Breast epithelium (tissue), 4 donors: Measurements from ENCODE around the gene CCDC47. TPM values are rescaled to one million over a fixed set of nuclear protein-coding genes. Genes with fewer than 3 reads are reported as not detected.
A peak's percentile ranks its signal among the peaks of the same experiment; 100 is the strongest.

Experiments
- DNase-seq, 2 donors: peaks; one replicate each; pipeline ENCODE4 v3.0.0-alpha.2; 2019; ENCODE audit warnings: low spot score in 2 of 2
- H3K27ac ChIP-seq, 2 donors: fragments of 200-600 bp; sonication (generic) in 1 of 2; one replicate each; pipeline ENCODE4 v1.5.1; 2016 to 2019; ENCODE audit warnings: mild to moderate bottlenecking in 1 of 2
- H3K27me3 ChIP-seq, 2 donors: fragments of 200-600 bp; sonication (generic) in 1 of 2; one replicate each; pipeline versions ENCODE4 v1.5.1 to v1.6.0; 2017 to 2019; ENCODE audit warnings: control low read depth in 1 of 2, mild to moderate bottlenecking in 1 of 2
- H3K36me3 ChIP-seq: fragments of 200-600 bp; one replicate; pipeline ENCODE4 v1.5.1; 2019
- H3K4me1 ChIP-seq, 2 donors: fragments of 200-600 bp; sonication (generic); one replicate each; pipeline ENCODE4 v1.5.1; 2016 to 2019; ENCODE audit warnings: control low read depth in 1 of 2
- H3K4me3 ChIP-seq, 3 donors: fragments of 200-600 bp; sonication (generic); 1 replicate in 2 of 3; 2 replicates in 1 of 3; pipeline ENCODE4 v1.5.1; 2016 to 2019; ENCODE audit warnings: mild to moderate bottlenecking in 3 of 3, moderate library complexity in 2 of 3
- H3K9me3 ChIP-seq, 2 donors: fragments of 200-600 bp; sonication (generic) in 1 of 2; one replicate each; pipeline ENCODE4 v1.5.1; 2016 to 2019; ENCODE audit warnings: control low read depth in 1 of 2
- CTCF ChIP-seq, 3 donors: fragments of 450-650 bp; IDR thresholded peaks; one replicate each; pipeline ENCODE4 v1.5.1; 2016 to 2017; ENCODE audit warnings: antibody characterized with exemption in 3 of 3, mild to moderate bottlenecking in 3 of 3, moderate library complexity in 3 of 3
- POLR2A ChIP-seq: fragments of 450-650 bp; IDR thresholded peaks from one replicate; pipeline ENCODE4 v1.6.1; 2016; ENCODE audit warnings: antibody characterized with exemption, mild to moderate bottlenecking, moderate library complexity
- POLR2AphosphoS5 ChIP-seq, 3 donors: sonication (generic); formaldehyde crosslinking; IDR thresholded peaks; one replicate each; pipeline ENCODE4 v1.6.1; 2017; ENCODE audit warnings: antibody characterized with exemption in 3 of 3
- intact Hi-C: fragments of 100-400 bp; cut with DNase I; formaldehyde crosslinking; loops from one replicate; pipeline ENCODE4 v1.15.1; 2023; ENCODE audit warnings: low total_unique reads
- total RNA-seq, 3 donors: library from RNA; depleted of rRNA; stranded (reverse); fragments of >200 nt; gene quantifications; one replicate each; pipeline ENCODE4 v1.1.0, GENCODE V29; 2016

CCDC47 gene
- total RNA-seq, 3 donors from 2014 or later = 54.1 to 89.5 (median 81.7) TPM

- Histone ChIP-seq H3K36me3 (peaks cover 14% of the 10 kb centered on the region), H3K27ac (peak overlapping the region in 1 of 2 donors; percentile 7), H3K4me3 (no peak overlapping the region), H3K9me3 (no peaks in the 10 kb centered on the region), H3K4me1 (peaks cover 0 to 8% of the 10 kb centered on the region in 2 donors), H3K27me3 (no peaks in the 10 kb centered on the region)
- no peak for DNase-seq
- no peak for TF ChIP-seq POLR2A
- TF ChIP-seq CTCF (IDR thresholded peaks at IDR 0.05) = no peak
- TF ChIP-seq POLR2AphosphoS5 (IDR thresholded peaks at IDR 0.05) = no peak
- intact Hi-C loops = loop anchor here (5.0 kb wide), 1 partner anchor 141 kb away; no protein-coding TSS in a partner anchor
Measured at GRCh38 chr17:63695889-63696288, 77.5 kb downstream of the CCDC47 start.

Other genes with a start within 250 kb of the CCDC47 start
- 10 to 100 TPM; 23.0 to 29.6 (median 27.2) TPM for gene DCAF7, start 223.1 kb downstream of the CCDC47 start, total RNA-seq
- 10 to 100 TPM; 11.0 to 12.4 (median 11.1) TPM for gene TACO1, start 172.7 kb downstream of the CCDC47 start, total RNA-seq
- gene MAP3K3, start 151.2 kb downstream of the CCDC47 start, total RNA-seq = 10 to 100 TPM; 44.9 to 60.0 (median 47.9) TPM
- 10 to 100 TPM in 1 of 3 donors, 1 to 10 TPM in 2; 6.1 to 10.5 (median 7.2) TPM for gene LIMD2, start 73.5 kb downstream of the CCDC47 start, total RNA-seq
- gene STRADA, start 31.8 kb downstream of the CCDC47 start, total RNA-seq = 10 to 100 TPM; 25.9 to 33.8 (median 26.2) TPM
- 100 to 1,000 TPM; 131 to 139 (median 139) TPM for gene DDX42, start 573 bp upstream of the CCDC47 start, total RNA-seq
- gene PSMC5, start 53.8 kb upstream of the CCDC47 start, total RNA-seq = 100 to 1,000 TPM in 2 of 3 donors, 10 to 100 TPM in 1; 98.3 to 110 (median 104) TPM
- gene FTSJ3, start 54.1 kb upstream of the CCDC47 start, total RNA-seq = 10 to 100 TPM; 55.4 to 78.7 (median 59.1) TPM
- 100 to 1,000 TPM; 142 to 210 (median 192) TPM for gene SMARCD2, start 69.1 kb upstream of the CCDC47 start, total RNA-seq
- gene CSH2, start 100.1 kb upstream of the CCDC47 start, total RNA-seq = not detected
- not detected for gene GH2, start 108.3 kb upstream of the CCDC47 start, total RNA-seq
- not detected for gene CSH1, start 123.0 kb upstream of the CCDC47 start, total RNA-seq
- gene CSHL1, start 137.7 kb upstream of the CCDC47 start, total RNA-seq = not detected
- not detected for gene GH1, start 145.2 kb upstream of the CCDC47 start, total RNA-seq
- gene CD79B, start 158.7 kb upstream of the CCDC47 start, total RNA-seq = 1 to 10 TPM; 2.2 to 7.9 (median 3.4) TPM
- 10 to 100 TPM in 2 of 3 donors, 1 to 10 TPM in 1; 1.0 to 16.7 (median 10.2) TPM for gene SCN4A, start 199.3 kb upstream of the CCDC47 start, total RNA-seq
- gene PRR29, start 224.8 kb upstream of the CCDC47 start, total RNA-seq = 1 to 10 TPM in 1 of 3 donors, under 1 TPM in 2; 0.15 to 1.3 (median 0.16) TPM
- gene ICAM2, start 247.0 kb upstream of the CCDC47 start, total RNA-seq = 100 to 1,000 TPM in 1 of 3 donors, 10 to 100 TPM in 2; 26.1 to 106 (median 32.2) TPM